Endodermal cell (in vitro differentiated cells): ENCODE results near the gene C16orf54. TPM values are rescaled to one million over a fixed set of nuclear protein-coding genes. Genes with fewer than 3 reads are reported as not detected.
"Not testable (repeated sequence)": the region's sequence is repeated elsewhere in the genome, so short reads cannot be mapped to it uniquely, and the experiment has no call there.

Source experiments
- DNase-seq: peaks from one replicate; pipeline ENCODE4 v3.0.0-alpha.2; 2017
- H3K27ac ChIP-seq: 2 replicates; pipeline ENCODE4 v1.5.1; 2013; ENCODE audit warnings: mild to moderate bottlenecking, low read depth, low read length, moderate library complexity
- H3K27me3 ChIP-seq: 2 replicates; pipeline ENCODE4 v1.6.1; 2013; ENCODE audit warnings: mild to moderate bottlenecking, low read length, moderate library complexity; ENCODE audit not compliant: insufficient read depth, control insufficient read depth, poor library complexity, severe bottlenecking
- H3K36me3 ChIP-seq: 2 replicates; pipeline ENCODE4 v1.7.0; 2013; ENCODE audit warnings: mild to moderate bottlenecking, low read length, moderate library complexity; ENCODE audit not compliant: control insufficient read depth, insufficient read depth
- H3K4me1 ChIP-seq: one replicate; pipeline ENCODE4 v1.7.0; 2013; ENCODE audit warnings: low read length; ENCODE audit not compliant: control insufficient read depth, insufficient read depth
- H3K4me3 ChIP-seq: 2 replicates; pipeline ENCODE4 v1.5.1; 2013; ENCODE audit warnings: mild to moderate bottlenecking, low read length, moderate library complexity
- H3K9ac ChIP-seq: 2 replicates; pipeline ENCODE4 v1.6.1; 2013; ENCODE audit warnings: mild to moderate bottlenecking, low read length, moderate library complexity; ENCODE audit not compliant: poor library complexity, severe bottlenecking; ENCODE audit errors: extremely low read depth
- H3K9me3 ChIP-seq: 2 replicates; pipeline ENCODE4 v1.6.1; 2013; ENCODE audit warnings: mild to moderate bottlenecking, low read length, moderate library complexity; ENCODE audit not compliant: control insufficient read depth
- H3K27ac Mint-ChIP-seq: 2 replicates; pipeline ENCODE4 v1.8.0; 2020; ENCODE audit warnings: mixed read lengths
- H3K27me3 Mint-ChIP-seq: 2 replicates; pipeline ENCODE4 v1.8.0; 2021; ENCODE audit warnings: mild to moderate bottlenecking, mixed read lengths; ENCODE audit not compliant: insufficient read depth
- H3K36me3 Mint-ChIP-seq: 2 replicates; pipeline ENCODE4 v1.8.0; 2020; ENCODE audit warnings: low read depth, mixed read lengths
- H3K4me1 Mint-ChIP-seq: 2 replicates; pipeline ENCODE4 v1.8.0; 2020; ENCODE audit warnings: mixed read lengths
- H3K4me3 Mint-ChIP-seq: 2 replicates; pipeline ENCODE4 v1.8.0; 2020; ENCODE audit warnings: mild to moderate bottlenecking, moderate library complexity, mixed read lengths
- H3K9me3 Mint-ChIP-seq: 2 replicates; pipeline ENCODE4 v1.8.0; 2020; ENCODE audit warnings: mild to moderate bottlenecking, mixed read lengths
- CTCF ChIP-seq: fragments of 200-600 bp; sonication (generic); conservative IDR thresholded peaks from 2 replicates; pipeline ENCODE4 v1.5.0; 2021; ENCODE audit warnings: antibody characterized with exemption, mild to moderate bottlenecking
- WGBS, 2 experiments: methylation state at CpG; one replicate each; pipeline versions ENCODE4 v1.1.5 to v1.1.7; 2013; ENCODE audit warnings: missing lambda C conversion rate in 2 of 2, mixed read lengths in 1 of 2; ENCODE audit not compliant: insufficient coverage in 1 of 2, insufficient read length in 1 of 2; 5-methylcytosine and 5-hydroxymethylcytosine counted together
- total RNA-seq, 2 donors: library from RNA; stranded (reverse); fragmentation: NEBNext Ultra II Directional in 1 of 2; extraction: Animal tissue kit (Norgen Biotek cat#: 25700) in 1 of 2; gene quantifications; 2 replicates in 1 of 2; 3 replicates in 1 of 2; pipeline ENCODE4 v1.2.1, GENCODE V29; 2021

C16orf54 gene
- total RNA-seq, 2 donors from 2014 or later, result not detected

GRCh38 chr16:29747947-29748759 is 2.4 kb upstream of the C16orf54 start:
- no peak overlapping the region for H3K4me3 ChIP-seq
- Mint-ChIP-seq H3K4me1 (no peaks in the 10 kb centered on the region), H3K27ac (no peak overlapping the region), H3K36me3 (peaks cover 11% of the 10 kb centered on the region), H3K9me3 (peaks cover 16% of the 10 kb centered on the region), H3K27me3 (no peaks in the 10 kb centered on the region), H3K4me3 (no peak overlapping the region)
- H3K27me3 ChIP-seq, result no peaks in the 10 kb centered on the region
- H3K9ac ChIP-seq, result no peak overlapping the region
- H3K27ac ChIP-seq, result no peak overlapping the region
- TF ChIP-seq CTCF, result no peak
- 94 to 97% methylated on average over 6 to 30 of the region's 30 CpGs for WGBS, 2 experiments
- H3K4me1 ChIP-seq, result no peaks in the 10 kb centered on the region
- no peaks in the 10 kb centered on the region for H3K9me3 ChIP-seq
- DNase-seq, result no peak
- no peaks in the 10 kb centered on the region for H3K36me3 ChIP-seq

- H3K9ac ChIP-seq, H3K27me3 ChIP-seq, H3K4me3 Mint-ChIP-seq, H3K9me3 ChIP-seq, H3K27me3 Mint-ChIP-seq, H3K4me3 ChIP-seq, H3K4me1 ChIP-seq, DNase-seq, H3K27ac ChIP-seq, H3K27ac Mint-ChIP-seq, H3K4me1 Mint-ChIP-seq, H3K36me3 ChIP-seq: not testable (repeated sequence)
- peaks cover 16% of the 10 kb centered on the region for H3K9me3 Mint-ChIP-seq
- 80 to 96% methylated on average over 1 to 4 of the region's 4 CpGs for WGBS, 2 experiments
- H3K36me3 Mint-ChIP-seq, result peaks cover 11% of the 10 kb centered on the region
These were observed 728 bp upstream of the C16orf54 start for GRCh38 chr16:29746518-29746917.

GRCh38 chr16:29745121-29745852 is 503 bp downstream of the C16orf54 start:
- no peak for TF ChIP-seq CTCF
- no peak for DNase-seq
- no peaks in the 10 kb centered on the region for H3K27me3 ChIP-seq
- no peak overlapping the region for H3K9ac ChIP-seq
- WGBS, 2 experiments, result 88 to 96% methylated on average over 5 to 15 of the region's 16 CpGs
- Mint-ChIP-seq H3K4me1 (peaks cover 8% of the 10 kb centered on the region), H3K4me3 (no peak overlapping the region), H3K9me3 (peaks cover 16% of the 10 kb centered on the region), H3K36me3 (peaks cover 11% of the 10 kb centered on the region), H3K27me3 (no peaks in the 10 kb centered on the region), H3K27ac (no peak overlapping the region)
- H3K36me3 ChIP-seq, result no peaks in the 10 kb centered on the region
- H3K27ac ChIP-seq, result no peak overlapping the region
- H3K4me1 ChIP-seq, result no peaks in the 10 kb centered on the region
- H3K4me3 ChIP-seq, result no peak overlapping the region
- no peaks in the 10 kb centered on the region for H3K9me3 ChIP-seq
